ENCODE results near the gene TLL2. TPM values are rescaled to one million over a fixed set of nuclear protein-coding genes. Genes with fewer than 3 reads are reported as not detected.

Gene TLL2
- total RNA-seq, 1 donor from 2014 or later, result 1.9 TPM

DNA sequence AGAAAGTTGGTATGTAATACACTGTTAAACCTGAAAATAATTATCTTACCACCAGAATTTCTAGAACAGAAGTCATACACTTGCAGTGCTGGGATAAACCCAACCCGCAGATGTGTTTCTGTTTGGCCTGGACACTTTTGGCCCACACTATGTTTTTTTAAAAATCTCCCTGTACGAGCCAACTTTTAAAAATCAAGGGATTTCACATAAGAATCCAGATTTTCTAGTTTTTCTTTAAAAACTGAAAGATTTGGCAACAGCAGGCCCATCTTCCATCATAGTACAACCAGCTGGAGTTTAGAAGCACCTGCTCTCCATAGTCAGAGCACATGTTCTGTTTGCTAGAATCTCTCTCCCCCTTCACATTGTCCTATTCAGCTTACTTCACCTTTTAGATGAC is 74.0 kb downstream of the TLL2 start:
- no peak for DNase-seq (ENCODE audit: low spot score)
- H3K9me3 Mint-ChIP-seq (ENCODE audit: low read depth), result peaks cover 14% of the 10 kb centered on the region
- H3K36me3 Mint-ChIP-seq (ENCODE audit: low read depth), result no peaks in the 10 kb centered on the region
- H3K27me3 Mint-ChIP-seq (ENCODE audit: low read depth), result peaks cover 2% of the 10 kb centered on the region
- H3K4me3 Mint-ChIP-seq (ENCODE audit: unreplicated experiment), result no peak overlapping the region
- H3K4me1 Mint-ChIP-seq (ENCODE audit: low read depth), result no peaks in the 10 kb centered on the region
- no peak overlapping the region for H3K27ac Mint-ChIP-seq (ENCODE audit: unreplicated experiment)
- TF ChIP-seq, protein P1, sequence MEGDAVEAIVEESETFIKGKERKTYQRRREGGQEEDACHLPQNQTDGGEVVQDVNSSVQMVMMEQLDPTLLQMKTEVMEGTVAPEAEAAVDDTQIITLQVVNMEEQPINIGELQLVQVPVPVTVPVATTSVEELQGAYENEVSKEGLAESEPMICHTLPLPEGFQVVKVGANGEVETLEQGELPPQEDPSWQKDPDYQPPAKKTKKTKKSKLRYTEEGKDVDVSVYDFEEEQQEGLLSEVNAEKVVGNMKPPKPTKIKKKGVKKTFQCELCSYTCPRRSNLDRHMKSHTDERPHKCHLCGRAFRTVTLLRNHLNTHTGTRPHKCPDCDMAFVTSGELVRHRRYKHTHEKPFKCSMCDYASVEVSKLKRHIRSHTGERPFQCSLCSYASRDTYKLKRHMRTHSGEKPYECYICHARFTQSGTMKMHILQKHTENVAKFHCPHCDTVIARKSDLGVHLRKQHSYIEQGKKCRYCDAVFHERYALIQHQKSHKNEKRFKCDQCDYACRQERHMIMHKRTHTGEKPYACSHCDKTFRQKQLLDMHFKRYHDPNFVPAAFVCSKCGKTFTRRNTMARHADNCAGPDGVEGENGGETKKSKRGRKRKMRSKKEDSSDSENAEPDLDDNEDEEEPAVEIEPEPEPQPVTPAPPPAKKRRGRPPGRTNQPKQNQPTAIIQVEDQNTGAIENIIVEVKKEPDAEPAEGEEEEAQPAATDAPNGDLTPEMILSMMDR (IDR thresholded peaks at IDR 0.05), result no peak

DNA sequence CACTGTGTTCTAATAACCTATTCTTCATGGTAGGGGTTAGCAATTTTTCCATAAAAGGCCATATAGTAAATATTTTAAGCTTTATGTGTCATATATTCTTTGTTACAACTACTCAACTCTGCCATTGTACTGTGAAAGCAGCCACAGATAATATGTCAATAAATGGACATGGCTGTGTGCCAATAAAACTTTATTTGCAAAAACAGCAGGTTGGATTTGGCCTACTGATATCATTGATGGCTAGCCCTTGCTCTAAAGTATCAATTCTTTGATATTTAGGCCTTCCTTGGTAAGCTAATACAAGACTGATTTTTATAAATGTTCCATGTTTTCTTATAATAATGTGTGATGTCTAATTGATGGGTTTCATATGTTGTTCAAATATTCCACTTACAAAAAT is 77.7 kb downstream of the TLL2 start:
- Mint-ChIP-seq H3K27me3 (ENCODE audit: low read depth) (peaks cover 2% of the 10 kb centered on the region), H3K27ac (ENCODE audit: unreplicated experiment) (no peak overlapping the region), H3K9me3 (ENCODE audit: low read depth) (peaks cover 20% of the 10 kb centered on the region), H3K36me3 (ENCODE audit: low read depth) (no peaks in the 10 kb centered on the region), H3K4me1 (ENCODE audit: low read depth) (no peaks in the 10 kb centered on the region), H3K4me3 (ENCODE audit: unreplicated experiment) (no peak overlapping the region)
- DNase-seq (ENCODE audit: low spot score), result no peak
- TF ChIP-seq, protein P1 (IDR thresholded peaks at IDR 0.05), result no peak

DNA sequence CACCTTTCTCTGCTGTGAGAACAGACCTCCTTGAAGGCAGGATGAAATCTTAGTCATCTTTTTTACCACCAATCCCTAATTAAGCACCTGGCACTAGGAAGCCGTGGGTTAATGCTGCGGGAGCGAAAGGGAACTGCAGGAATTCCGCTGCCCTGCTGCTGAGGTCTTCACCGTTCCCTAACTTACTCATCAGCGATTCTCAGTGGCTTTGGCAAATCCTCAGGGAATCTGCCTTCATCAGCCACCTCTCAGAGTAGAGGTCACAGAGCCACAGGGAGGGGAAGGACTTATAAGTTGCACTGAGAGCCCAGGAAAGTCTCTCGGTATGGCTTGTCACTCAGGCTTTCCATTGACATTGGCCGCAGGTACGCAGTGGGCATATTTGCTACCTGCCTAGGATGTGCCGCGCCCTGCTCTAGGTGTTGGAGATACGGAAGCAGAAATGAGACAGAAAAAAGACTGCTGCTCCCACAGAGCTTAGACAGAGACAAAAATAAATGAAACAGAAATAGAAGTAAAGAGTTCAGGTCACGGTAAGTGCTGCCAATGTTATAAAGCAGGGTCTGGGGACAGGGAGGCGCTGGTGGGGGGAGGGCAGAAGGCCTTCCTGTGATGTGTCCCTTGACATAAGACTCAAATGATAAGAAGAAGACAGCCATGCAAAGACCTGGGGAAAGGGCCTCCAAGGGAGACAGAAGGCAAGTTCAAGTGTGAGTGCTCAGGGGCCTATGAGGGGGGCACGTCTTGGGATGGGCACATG is 82.3 kb downstream of the TLL2 start:
- Mint-ChIP-seq H3K36me3 (ENCODE audit: low read depth) (peaks cover 3% of the 10 kb centered on the region), H3K4me3 (ENCODE audit: unreplicated experiment) (no peak overlapping the region), H3K9me3 (ENCODE audit: low read depth) (peaks cover 14% of the 10 kb centered on the region), H3K27ac (ENCODE audit: unreplicated experiment) (no peak overlapping the region), H3K4me1 (ENCODE audit: low read depth) (no peaks in the 10 kb centered on the region), H3K27me3 (ENCODE audit: low read depth) (peaks cover 8% of the 10 kb centered on the region)
- TF ChIP-seq, protein P1 (IDR thresholded peaks at IDR 0.05), result no peak
- DNase-seq (ENCODE audit: low spot score), result no peak

DNA sequence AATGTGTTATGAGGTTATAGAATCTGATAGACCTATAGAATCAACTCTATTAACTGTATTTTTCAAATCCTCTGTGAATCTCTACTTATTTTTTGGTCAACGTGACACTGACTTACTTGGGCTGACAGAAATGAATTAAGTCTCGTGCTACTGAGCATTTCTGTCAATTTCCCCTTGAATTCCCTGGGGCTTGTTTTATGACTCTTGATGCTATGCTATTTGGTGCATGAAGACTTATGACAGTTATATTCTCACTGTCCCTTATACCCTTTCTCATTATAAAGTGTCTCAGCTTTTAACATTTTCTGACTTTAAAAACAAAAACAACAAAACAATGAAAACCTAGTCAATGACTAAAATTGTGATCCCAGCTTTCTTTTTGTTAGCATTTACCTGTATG is 86.4 kb downstream of the TLL2 start:
- TF ChIP-seq, protein P1 (IDR thresholded peaks at IDR 0.05), result no peak
- Mint-ChIP-seq H3K4me1 (ENCODE audit: low read depth) (peaks cover 2% of the 10 kb centered on the region), H3K36me3 (ENCODE audit: low read depth) (peaks cover 3% of the 10 kb centered on the region), H3K27me3 (ENCODE audit: low read depth) (peaks cover 14% of the 10 kb centered on the region), H3K4me3 (ENCODE audit: unreplicated experiment) (no peak overlapping the region), H3K27ac (ENCODE audit: unreplicated experiment) (no peak overlapping the region), H3K9me3 (ENCODE audit: low read depth) (no peaks in the 10 kb centered on the region)
- DNase-seq (ENCODE audit: low spot score), result no peak

DNA sequence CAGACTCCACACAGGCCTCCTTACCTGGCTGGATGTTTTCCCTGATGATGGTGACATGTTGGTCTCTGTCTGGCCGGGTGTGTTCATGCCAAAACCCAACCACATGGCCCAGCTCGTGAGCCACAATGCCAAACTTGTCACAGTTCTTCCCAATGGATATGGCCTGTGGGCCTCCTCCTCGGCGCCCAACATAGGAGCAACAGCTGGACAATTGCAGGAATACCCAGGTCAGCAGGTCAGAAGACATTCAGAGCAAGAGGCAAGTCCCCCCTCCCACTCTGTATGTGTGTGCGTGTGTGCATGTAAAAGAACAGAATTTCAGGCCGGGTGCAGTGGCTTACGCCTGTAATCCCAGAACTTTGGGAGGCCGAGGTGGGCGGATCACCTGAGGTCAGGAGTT is 91.2 kb downstream of the TLL2 start:
- Mint-ChIP-seq H3K4me1 (ENCODE audit: low read depth) (peaks cover 7% of the 10 kb centered on the region), H3K27ac (ENCODE audit: unreplicated experiment) (no peak overlapping the region)

More for the DNA sequence above, 91.2 kb downstream of the TLL2 start:
- Mint-ChIP-seq H3K9me3 (ENCODE audit: low read depth) (no peaks in the 10 kb centered on the region), H3K27me3 (ENCODE audit: low read depth) (peaks cover 11% of the 10 kb centered on the region), H3K4me3 (ENCODE audit: unreplicated experiment) (no peak overlapping the region), H3K36me3 (ENCODE audit: low read depth) (no peaks in the 10 kb centered on the region)
- TF ChIP-seq, protein P1 (IDR thresholded peaks at IDR 0.05), result no peak
- DNase-seq (ENCODE audit: low spot score), result no peak
